ENCODE results near the gene GUCA2A. TPM values are rescaled to one million over a fixed set of nuclear protein-coding genes. Genes with fewer than 3 reads are reported as not detected.

The GUCA2A gene
- total RNA-seq, 2 donors from 2014 or later = 195 to 959 TPM

- Histone ChIP-seq H3K4me1 (peaks cover 11% of the 10 kb centered on the region), H3K9ac (ENCODE audit: low read depth in 2 of 2, low read length in 2 of 2) (no peak overlapping the region), H3K27ac (peak overlapping the region; percentile 22), H3K4me3 (no peak overlapping the region), H3K27me3 (no peaks in the 10 kb centered on the region), H3K9me3 (no peaks in the 10 kb centered on the region), H3K36me3 (no peaks in the 10 kb centered on the region)
- intact Hi-C loops (cut with DNase I) = no loop called here
- TF ChIP-seq CTCF (IDR thresholded peaks at IDR 0.05) = no peak
- DNase-seq = peak; percentile 61
These were observed 3.3 kb upstream of the GUCA2A start for GRCh38 chr1:42167611-42168390.

- no peaks in the 10 kb centered on the region for H3K27me3 ChIP-seq
- H3K27ac ChIP-seq = peak overlapping the region; percentile 50
- peaks cover under 1% of the 10 kb centered on the region for H3K4me1 ChIP-seq
These were observed 1.1 kb upstream of the GUCA2A start for GRCh38 chr1:42165511-42166210.

GRCh38 chr1:42163536-42164503 is 725 bp downstream of the GUCA2A start:
- Histone ChIP-seq H3K36me3 (no peaks in the 10 kb centered on the region), H3K4me3 (peak overlapping the region; percentile 16), H3K27me3 (no peaks in the 10 kb centered on the region), H3K27ac (peak overlapping the region; percentile 28), H3K4me1 (no peaks in the 10 kb centered on the region), H3K9me3 (no peaks in the 10 kb centered on the region), H3K9ac (ENCODE audit: low read depth in 2 of 2, low read length in 2 of 2) (peak overlapping the region in 1 of 2 donors; percentile 83)
- TF ChIP-seq CTCF (IDR thresholded peaks at IDR 0.05) = no peak
- DNase-seq = no peak
- intact Hi-C loops (cut with DNase I) = no loop called here

More at GRCh38 chr1:42165511-42166210, 1.1 kb upstream of the GUCA2A start:
- intact Hi-C loops (cut with DNase I) = no loop called here
- Histone ChIP-seq H3K9ac (ENCODE audit: low read depth in 2 of 2, low read length in 2 of 2) (peak overlapping the region in 1 of 2 donors; percentile 83), H3K4me3 (no peak overlapping the region), H3K9me3 (no peaks in the 10 kb centered on the region), H3K36me3 (no peaks in the 10 kb centered on the region)
- DNase-seq = peak; percentile 96
- TF ChIP-seq CTCF (IDR thresholded peaks at IDR 0.05) = no peak

GRCh38 chr1:42163114-42163513 is 1.4 kb downstream of the GUCA2A start:
- intact Hi-C loops (cut with DNase I) = no loop called here
- H3K36me3 ChIP-seq = no peaks in the 10 kb centered on the region
- no peaks in the 10 kb centered on the region for H3K4me1 ChIP-seq
- no peak overlapping the region for H3K27ac ChIP-seq
- H3K9me3 ChIP-seq = no peaks in the 10 kb centered on the region
- no peak overlapping the region for H3K9ac ChIP-seq (ENCODE audit: low read depth in 2 of 2, low read length in 2 of 2)
- peak overlapping the region; percentile 16 for H3K4me3 ChIP-seq
- no peak for TF ChIP-seq CTCF (IDR thresholded peaks at IDR 0.05)
- H3K27me3 ChIP-seq = no peaks in the 10 kb centered on the region
- DNase-seq = no peak

GRCh38 chr1:42162181-42162580 is 2.4 kb downstream of the GUCA2A start:
- Histone ChIP-seq H3K27me3 (no peaks in the 10 kb centered on the region), H3K9me3 (no peaks in the 10 kb centered on the region), H3K36me3 (no peaks in the 10 kb centered on the region), H3K4me3 (no peak overlapping the region), H3K27ac (no peak overlapping the region), H3K4me1 (no peaks in the 10 kb centered on the region), H3K9ac (ENCODE audit: low read depth in 2 of 2, low read length in 2 of 2) (no peak overlapping the region)
- intact Hi-C loops (cut with DNase I) = no loop called here
- DNase-seq = no peak
- no peak for TF ChIP-seq CTCF (IDR thresholded peaks at IDR 0.05)
